ENCODE measurements around the gene CYTH1. TPM values are rescaled to one million over a fixed set of nuclear protein-coding genes. Genes with fewer than 3 reads are reported as not detected.

CYTH1 gene
- total RNA-seq, 2 donors from 2014 or later: 23.1 to 27.4 TPM

GRCh38 chr17:78665952-78666920 is 115.8 kb downstream of the CYTH1 start:
- H3K27ac ChIP-seq (ENCODE audit: low read depth, low read length): no peak overlapping the region

DNA sequence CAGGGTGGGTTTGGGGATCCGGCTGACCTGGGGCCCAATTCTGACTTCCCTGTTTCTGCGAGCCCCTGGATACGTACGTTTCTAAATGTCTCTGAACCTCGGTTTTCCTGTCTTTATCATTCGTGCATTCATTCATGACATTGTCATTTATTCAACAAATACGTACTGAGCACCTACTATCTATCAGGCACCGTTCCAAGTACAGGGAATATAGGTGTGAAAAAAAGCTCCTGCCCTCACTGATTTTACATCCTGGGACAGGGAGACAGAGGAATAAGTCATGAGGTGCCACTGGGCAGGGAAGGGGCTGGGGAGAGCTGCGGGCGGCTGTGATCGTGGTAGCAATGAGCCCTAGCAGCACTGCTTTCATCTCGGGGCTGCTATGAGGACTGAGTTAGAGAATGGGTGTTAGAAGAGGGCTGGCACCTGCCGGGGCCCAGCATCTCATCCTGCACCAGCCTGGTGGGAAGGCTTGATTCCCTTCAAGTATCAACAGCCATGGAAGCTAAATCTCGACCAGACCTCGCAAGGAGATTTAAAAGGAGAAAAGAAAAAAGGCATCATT is 116.6 kb downstream of the CYTH1 start:
- Histone ChIP-seq H3K27me3 (ENCODE audit: control insufficient read depth, insufficient read depth, low read length, poor library complexity, severe bottlenecking) (no peaks in the 10 kb centered on the region), H3K9ac (ENCODE audit: extremely low read depth, low read length, poor library complexity, severe bottlenecking) (no peak overlapping the region), H3K36me3 (ENCODE audit: control insufficient read depth, insufficient read depth, low read length) (no peaks in the 10 kb centered on the region), H3K4me1 (ENCODE audit: control insufficient read depth, insufficient read depth, low read length) (no peaks in the 10 kb centered on the region), H3K9me3 (ENCODE audit: control insufficient read depth, low read length) (no peaks in the 10 kb centered on the region), H3K27ac (ENCODE audit: low read depth, low read length) (no peak overlapping the region), H3K4me3 (ENCODE audit: low read length) (no peak overlapping the region)
- H3K9me3 Mint-ChIP-seq: no peaks in the 10 kb centered on the region
- peaks cover 3% of the 10 kb centered on the region for H3K27me3 Mint-ChIP-seq (ENCODE audit: insufficient read depth)
- no peak overlapping the region for H3K4me3 Mint-ChIP-seq
- no peak for TF ChIP-seq CTCF (conservative IDR thresholded peaks at IDR 0.05)
- no peaks in the 10 kb centered on the region for H3K4me1 Mint-ChIP-seq
- WGBS, 2 experiments (ENCODE audit: insufficient coverage in 1 of 2, insufficient read length in 1 of 2): 88 to 92% methylated on average over 11 to 15 of the region's 15 CpGs
- H3K27ac Mint-ChIP-seq: no peak overlapping the region
- no peaks in the 10 kb centered on the region for H3K36me3 Mint-ChIP-seq (ENCODE audit: low read depth)
- no peak for DNase-seq

More at GRCh38 chr17:78665952-78666920, 115.8 kb downstream of the CYTH1 start:
- Histone ChIP-seq H3K9me3 (ENCODE audit: control insufficient read depth, low read length) (no peaks in the 10 kb centered on the region), H3K4me3 (ENCODE audit: low read length) (no peak overlapping the region), H3K9ac (ENCODE audit: extremely low read depth, low read length, poor library complexity, severe bottlenecking) (no peak overlapping the region), H3K27me3 (ENCODE audit: control insufficient read depth, insufficient read depth, low read length, poor library complexity, severe bottlenecking) (no peaks in the 10 kb centered on the region), H3K4me1 (ENCODE audit: control insufficient read depth, insufficient read depth, low read length) (no peaks in the 10 kb centered on the region), H3K36me3 (ENCODE audit: control insufficient read depth, insufficient read depth, low read length) (no peaks in the 10 kb centered on the region)
- DNase-seq: no peak
- TF ChIP-seq CTCF (conservative IDR thresholded peaks at IDR 0.05): no peak
- no peak overlapping the region for H3K4me3 Mint-ChIP-seq
- H3K4me1 Mint-ChIP-seq: no peaks in the 10 kb centered on the region
- H3K9me3 Mint-ChIP-seq: no peaks in the 10 kb centered on the region
- H3K27me3 Mint-ChIP-seq (ENCODE audit: insufficient read depth): no peaks in the 10 kb centered on the region
- no peaks in the 10 kb centered on the region for H3K36me3 Mint-ChIP-seq (ENCODE audit: low read depth)
- H3K27ac Mint-ChIP-seq: no peak overlapping the region
- 84 to 91% methylated on average over 12 to 19 of the region's 19 CpGs for WGBS, 2 experiments (ENCODE audit: insufficient coverage in 1 of 2, insufficient read length in 1 of 2)

GRCh38 chr17:78664476-78665386 is 117.3 kb downstream of the CYTH1 start:
- no peaks in the 10 kb centered on the region for H3K4me1 Mint-ChIP-seq
- DNase-seq: no peak
- H3K9me3 ChIP-seq (ENCODE audit: control insufficient read depth, low read length): no peaks in the 10 kb centered on the region
- peaks cover 3% of the 10 kb centered on the region for H3K27me3 Mint-ChIP-seq (ENCODE audit: insufficient read depth)
- no peaks in the 10 kb centered on the region for H3K36me3 ChIP-seq (ENCODE audit: control insufficient read depth, insufficient read depth, low read length)
- H3K4me1 ChIP-seq (ENCODE audit: control insufficient read depth, insufficient read depth, low read length): no peaks in the 10 kb centered on the region
- H3K4me3 Mint-ChIP-seq: no peak overlapping the region
- no peak overlapping the region for H3K4me3 ChIP-seq (ENCODE audit: low read length)
- no peaks in the 10 kb centered on the region for H3K36me3 Mint-ChIP-seq (ENCODE audit: low read depth)
- H3K27ac ChIP-seq (ENCODE audit: low read depth, low read length): no peak overlapping the region
- 92 to 96% methylated on average over 14 to 24 of the region's 24 CpGs for WGBS, 2 experiments (ENCODE audit: insufficient coverage in 1 of 2, insufficient read length in 1 of 2)
- H3K9ac ChIP-seq (ENCODE audit: extremely low read depth, low read length, poor library complexity, severe bottlenecking): no peak overlapping the region
- no peak for TF ChIP-seq CTCF (conservative IDR thresholded peaks at IDR 0.05)
- H3K27ac Mint-ChIP-seq: no peak overlapping the region
- no peaks in the 10 kb centered on the region for H3K9me3 Mint-ChIP-seq
- no peaks in the 10 kb centered on the region for H3K27me3 ChIP-seq (ENCODE audit: control insufficient read depth, insufficient read depth, low read length, poor library complexity, severe bottlenecking)

Data from endodermal cell (in vitro differentiated cells).